Bronchial epithelial cell (primary cell): Measurements from ENCODE around the gene RC3H2. TPM values are rescaled to one million over a fixed set of nuclear protein-coding genes. Genes with fewer than 3 reads are reported as not detected.

Experiments
- DNase-seq: peaks from one replicate; pipeline ENCODE4 v3.0.0-alpha.2; 2010; ENCODE audit warnings: low read depth
- FAIRE-seq: peaks from 2 replicates; lab custom pipeline; 2011; peaks lifted over from hg19 to GRCh38; lab: Jason Lieb, UNC
- H3K27me3 ChIP-seq: 2 replicates; pipeline ENCODE4 v1.5.1; 2011; ENCODE audit warnings: low read length; ENCODE audit not compliant: control insufficient read depth, insufficient read depth
- H3K36me3 ChIP-seq: 2 replicates; pipeline ENCODE4 v1.5.1; 2011; ENCODE audit warnings: low read length; ENCODE audit not compliant: control insufficient read depth, insufficient read depth
- H3K4me3 ChIP-seq: 2 replicates; pipeline ENCODE4 v1.5.1; 2011; ENCODE audit warnings: mild to moderate bottlenecking, low read depth, low read length, control low read depth
- total RNA-seq: library from RNA; depleted of rRNA; stranded (reverse); fragments of >200 nt; gene quantifications from 2 replicates; pipeline ENCODE4 v1.2.1, GENCODE V29; 2014
- TF ChIP-seq, protein P1 (sequence below): IDR thresholded peaks from 2 replicates; pipeline ENCODE4 v1.5.1; 2011; ENCODE audit warnings: mild to moderate bottlenecking, moderate library complexity, low read length, control low read depth, inconsistent platforms; ENCODE audit not compliant: insufficient read depth, severe bottlenecking

RC3H2 gene
- total RNA-seq, 1 donor from 2014 or later = 43.2 TPM

- no peaks in the 10 kb centered on the region for H3K36me3 ChIP-seq
- no peaks in the 10 kb centered on the region for H3K27me3 ChIP-seq
- H3K4me3 ChIP-seq = peak overlapping the region; percentile 16
- TF ChIP-seq, protein P1, sequence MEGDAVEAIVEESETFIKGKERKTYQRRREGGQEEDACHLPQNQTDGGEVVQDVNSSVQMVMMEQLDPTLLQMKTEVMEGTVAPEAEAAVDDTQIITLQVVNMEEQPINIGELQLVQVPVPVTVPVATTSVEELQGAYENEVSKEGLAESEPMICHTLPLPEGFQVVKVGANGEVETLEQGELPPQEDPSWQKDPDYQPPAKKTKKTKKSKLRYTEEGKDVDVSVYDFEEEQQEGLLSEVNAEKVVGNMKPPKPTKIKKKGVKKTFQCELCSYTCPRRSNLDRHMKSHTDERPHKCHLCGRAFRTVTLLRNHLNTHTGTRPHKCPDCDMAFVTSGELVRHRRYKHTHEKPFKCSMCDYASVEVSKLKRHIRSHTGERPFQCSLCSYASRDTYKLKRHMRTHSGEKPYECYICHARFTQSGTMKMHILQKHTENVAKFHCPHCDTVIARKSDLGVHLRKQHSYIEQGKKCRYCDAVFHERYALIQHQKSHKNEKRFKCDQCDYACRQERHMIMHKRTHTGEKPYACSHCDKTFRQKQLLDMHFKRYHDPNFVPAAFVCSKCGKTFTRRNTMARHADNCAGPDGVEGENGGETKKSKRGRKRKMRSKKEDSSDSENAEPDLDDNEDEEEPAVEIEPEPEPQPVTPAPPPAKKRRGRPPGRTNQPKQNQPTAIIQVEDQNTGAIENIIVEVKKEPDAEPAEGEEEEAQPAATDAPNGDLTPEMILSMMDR = no peak
- FAIRE-seq = no peak
- DNase-seq = no peak
Measured at GRCh38 chr9:122940454-122940748, 35.2 kb upstream of the RC3H2 start.

- no peaks in the 10 kb centered on the region for H3K36me3 ChIP-seq
- FAIRE-seq (no peak), DNase-seq (no peak)
- H3K4me3 ChIP-seq = no peak overlapping the region
- no peaks in the 10 kb centered on the region for H3K27me3 ChIP-seq
- TF ChIP-seq, protein P1 = no peak
Measured at GRCh38 chr9:122939601-122940000, 34.4 kb upstream of the RC3H2 start.

- Histone ChIP-seq H3K36me3 (no peaks in the 10 kb centered on the region), H3K4me3 (no peak overlapping the region), H3K27me3 (no peaks in the 10 kb centered on the region)
- DNase-seq (no peak), FAIRE-seq (no peak)
- TF ChIP-seq, protein P1 = no peak
Measured at GRCh38 chr9:122936883-122937282, 31.7 kb upstream of the RC3H2 start.

DNA sequence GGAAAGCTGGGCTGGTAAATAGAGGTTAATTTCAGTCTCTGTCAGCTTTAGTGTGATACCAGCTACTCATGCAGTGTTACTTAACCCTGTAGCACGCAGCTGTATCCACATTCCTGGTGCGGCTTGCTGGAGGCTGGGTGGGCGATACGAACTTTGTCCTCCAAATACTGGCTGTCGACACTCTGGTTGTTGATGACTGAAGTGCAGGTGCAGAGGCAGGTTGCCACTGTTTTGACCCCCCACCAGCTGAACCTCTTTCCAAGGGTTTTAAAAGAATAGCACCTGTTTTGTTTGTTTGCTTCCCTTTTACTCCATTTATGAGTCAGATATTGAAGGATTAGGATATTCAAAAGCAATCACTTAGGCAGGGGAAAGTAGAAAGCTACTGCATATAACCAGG, 31.3 kb upstream of the RC3H2 start:
- no peak for FAIRE-seq
- TF ChIP-seq, protein P1 = no peak
- no peaks in the 10 kb centered on the region for H3K36me3 ChIP-seq
- H3K27me3 ChIP-seq = no peaks in the 10 kb centered on the region
- H3K4me3 ChIP-seq = no peak overlapping the region
- no peak for DNase-seq

DNA sequence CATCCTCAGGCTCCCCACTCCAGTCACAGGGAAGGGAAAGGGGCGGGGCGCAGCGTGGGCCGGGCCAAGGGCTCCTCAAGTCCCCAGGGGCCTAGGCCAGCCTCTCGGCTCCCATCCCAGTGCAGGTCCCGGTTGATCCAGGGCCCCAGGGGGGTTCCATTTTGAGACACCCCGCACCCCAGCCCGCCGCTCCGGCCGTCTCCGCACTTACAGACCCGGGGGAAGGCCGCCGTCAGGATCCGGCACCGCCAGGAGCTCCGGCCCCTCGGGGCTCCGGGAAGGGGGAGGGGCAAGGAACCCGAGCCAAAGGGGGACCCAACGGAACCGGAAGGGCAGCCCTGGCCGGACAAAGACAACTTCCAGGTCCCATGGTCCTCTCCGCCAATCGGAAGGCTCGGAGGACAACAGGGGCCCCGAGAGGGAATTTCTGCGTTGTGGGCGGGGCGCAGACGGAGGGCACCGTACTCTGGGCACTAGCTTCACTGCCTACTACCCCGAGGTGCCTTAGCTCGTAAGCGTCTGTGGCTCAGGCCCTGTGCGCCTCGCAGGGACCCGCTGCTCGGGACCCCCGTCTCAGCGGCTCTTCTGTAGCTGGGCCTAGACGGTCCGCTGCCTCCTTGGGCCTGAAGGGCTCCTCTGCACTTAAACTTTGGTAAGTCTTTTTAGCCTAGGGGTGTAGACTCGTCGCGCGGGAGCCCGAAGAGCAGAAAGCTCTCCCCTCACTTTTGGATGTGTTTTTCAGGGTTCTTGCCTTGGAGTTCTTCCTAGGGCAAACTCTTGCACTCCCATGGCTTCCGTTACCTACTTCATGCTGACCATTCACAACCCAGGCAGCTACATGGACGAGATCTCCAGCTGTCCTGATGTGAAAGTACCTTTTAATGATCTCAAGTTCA, 26.3 kb upstream of the RC3H2 start, which contains the start of gene ZBTB26:
Gene ZBTB26 (minus strand): TSS at position 287 of the 896 bp plus-strand sequence. CDS start 11,578 bp downstream, outside the sequence.
- peak within 1 kb of the TSS; percentile 91 for H3K4me3 ChIP-seq
- DNase-seq = peak; percentile 82
- no peaks in the 10 kb centered on the region for H3K36me3 ChIP-seq
- TF ChIP-seq, protein P1 = no peak
- no peaks in the 10 kb centered on the region for H3K27me3 ChIP-seq
- no peak for FAIRE-seq
